Adrenal gland (tissue), 5 donors: ENCODE results near the gene ANKRD24.

Source experiments
- POLR2A ChIP-seq, 2 donors: fragments of 450-650 bp; IDR thresholded peaks; one replicate each; pipeline ENCODE4 v1.6.1; 2017; ENCODE audit warnings: antibody characterized with exemption in 2 of 2, mild to moderate bottlenecking in 2 of 2, moderate library complexity in 1 of 2
- TF ChIP-seq, protein P1 (sequence below), 6 experiments: fragments of 450-650 bp in 4 of 6; fragments of 200-600 bp in 2 of 6; sonication (generic) in 1 of 6; IDR thresholded peaks; 1 replicate in 5 of 6; 2 replicates in 1 of 6; pipeline versions ENCODE4 v1.5.1 to v1.8.0; 2016 to 2021; ENCODE audit warnings: antibody characterized with exemption in 6 of 6, mild to moderate bottlenecking in 2 of 6, moderate library complexity in 1 of 6
- donor health status: DM: no; HTN: no; CAD: no.

DNA sequence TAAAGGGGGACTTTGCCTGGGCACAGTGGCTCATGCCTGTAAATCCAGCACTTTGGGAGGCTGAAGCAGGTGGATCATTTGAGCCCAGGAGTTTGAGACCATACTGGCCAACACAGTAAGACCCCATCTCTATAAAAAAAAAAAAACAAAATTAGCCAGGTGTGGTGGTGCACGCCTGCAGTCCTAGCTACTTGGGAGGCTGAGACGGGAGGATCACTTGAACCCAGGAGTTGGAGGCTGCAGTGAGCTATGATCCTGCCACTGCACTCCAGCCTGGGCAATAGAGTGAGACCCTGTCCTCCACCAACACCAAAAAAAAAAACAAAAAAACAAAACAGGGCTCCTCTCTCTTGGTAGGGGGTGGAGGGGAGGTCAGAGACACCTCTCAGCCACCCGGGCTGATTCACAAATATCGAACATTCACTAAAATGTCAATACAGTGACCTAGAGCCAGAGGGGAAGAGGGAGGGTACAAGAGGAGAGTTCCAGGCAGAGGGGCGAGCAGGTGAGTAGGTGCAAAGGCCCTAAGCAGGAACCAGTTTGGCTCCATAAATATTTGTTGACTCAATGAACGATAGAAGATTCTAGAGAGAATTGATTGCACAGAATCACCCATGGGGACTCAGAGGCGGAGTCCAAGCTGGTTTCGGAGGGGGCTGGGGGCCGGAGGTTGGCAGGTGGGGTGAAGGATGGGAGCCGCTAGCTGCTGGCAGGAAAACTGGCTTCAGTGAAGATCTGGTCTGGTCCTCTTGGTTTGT is 30.1 kb upstream of the ANKRD24 start:
- TF ChIP-seq POLR2A (IDR thresholded peaks at IDR 0.05) = no peak
- TF ChIP-seq, protein P1, sequence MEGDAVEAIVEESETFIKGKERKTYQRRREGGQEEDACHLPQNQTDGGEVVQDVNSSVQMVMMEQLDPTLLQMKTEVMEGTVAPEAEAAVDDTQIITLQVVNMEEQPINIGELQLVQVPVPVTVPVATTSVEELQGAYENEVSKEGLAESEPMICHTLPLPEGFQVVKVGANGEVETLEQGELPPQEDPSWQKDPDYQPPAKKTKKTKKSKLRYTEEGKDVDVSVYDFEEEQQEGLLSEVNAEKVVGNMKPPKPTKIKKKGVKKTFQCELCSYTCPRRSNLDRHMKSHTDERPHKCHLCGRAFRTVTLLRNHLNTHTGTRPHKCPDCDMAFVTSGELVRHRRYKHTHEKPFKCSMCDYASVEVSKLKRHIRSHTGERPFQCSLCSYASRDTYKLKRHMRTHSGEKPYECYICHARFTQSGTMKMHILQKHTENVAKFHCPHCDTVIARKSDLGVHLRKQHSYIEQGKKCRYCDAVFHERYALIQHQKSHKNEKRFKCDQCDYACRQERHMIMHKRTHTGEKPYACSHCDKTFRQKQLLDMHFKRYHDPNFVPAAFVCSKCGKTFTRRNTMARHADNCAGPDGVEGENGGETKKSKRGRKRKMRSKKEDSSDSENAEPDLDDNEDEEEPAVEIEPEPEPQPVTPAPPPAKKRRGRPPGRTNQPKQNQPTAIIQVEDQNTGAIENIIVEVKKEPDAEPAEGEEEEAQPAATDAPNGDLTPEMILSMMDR (IDR thresholded peaks at IDR 0.05) = no peak
